PFSK-1 (cell line): Measurements from ENCODE around the gene RYR1.

ENCODE experiments used
- FOXP2 ChIP-seq: optimal IDR thresholded peaks from 2 replicates; pipeline ENCODE3; 2011; ENCODE audit warnings: borderline replicate concordance, control low read depth, inconsistent platforms; ENCODE audit not compliant: insufficient read depth; ENCODE audit errors: extremely low read length, extremely low read depth
- POLR2AphosphoS5 ChIP-seq: IDR thresholded peaks from 2 replicates; pipeline ENCODE4 v1.6.1; 2012; ENCODE audit warnings: low read depth, mild to moderate bottlenecking, control low read depth, low read length, moderate library complexity
- REST ChIP-seq, 2 experiments: IDR thresholded peaks; 2 replicates each; pipeline versions ENCODE4 v1.6.1 to v1.8.0; 2011 to 2012; ENCODE audit warnings: low read depth in 2 of 2, low read length in 2 of 2, control low read depth in 1 of 2, inconsistent platforms in 1 of 2, mild to moderate bottlenecking in 1 of 2, moderate library complexity in 1 of 2; ENCODE audit not compliant: insufficient read depth in 1 of 2
- SIN3A ChIP-seq: IDR thresholded peaks from 2 replicates; pipeline ENCODE4 v1.6.1; 2012; ENCODE audit warnings: mild to moderate bottlenecking, low read length, moderate library complexity, borderline replicate concordance; ENCODE audit not compliant: insufficient read depth
- TAF1 ChIP-seq: IDR thresholded peaks from 2 replicates; pipeline ENCODE4 v1.6.1; 2012; ENCODE audit warnings: low read length, control low read depth, borderline replicate concordance; ENCODE audit not compliant: insufficient read depth

GRCh38 chr19:38386971-38387549 lies 46.4 kb upstream of the RYR1 start:
- TF ChIP-seq TAF1 = no peak
- no peak for TF ChIP-seq REST (IDR thresholded peaks at IDR 0.05; ENCODE audit: insufficient read depth in 1 of 2, low read depth in 2 of 2, low read length in 2 of 2)
- TF ChIP-seq POLR2AphosphoS5 = no peak
- TF ChIP-seq SIN3A = peak; percentile 17; the same call in 1 of the 2 replicates
- no peak for TF ChIP-seq FOXP2
